T-helper 1 cell treated with Interleukin-12 subunit alpha and Interleukin-12 subunit beta and Interleukin-4 antibody, amounts not matched to agents 30 μg/mL and 1 μg/mL, for 36 hours (primary cell): Measurements from ENCODE around the gene KDM4B.

ENCODE experiments used
- H3K27ac Mint-ChIP-seq: one replicate; pipeline ENCODE4 v1.8.0; 2021; ENCODE audit warnings: mild to moderate bottlenecking, mixed read lengths
- H3K27me3 Mint-ChIP-seq: one replicate; pipeline ENCODE4 v1.8.0; 2021; ENCODE audit warnings: low read depth, mixed read lengths
- H3K36me3 Mint-ChIP-seq: one replicate; pipeline ENCODE4 v1.8.0; 2021; ENCODE audit warnings: low read depth, mixed read lengths
- H3K4me1 Mint-ChIP-seq: one replicate; pipeline ENCODE4 v1.8.0; 2021; ENCODE audit warnings: low read depth, mixed read lengths
- H3K4me3 Mint-ChIP-seq: one replicate; pipeline ENCODE4 v1.8.0; 2021; ENCODE audit warnings: mild to moderate bottlenecking, moderate library complexity, mixed read lengths
- H3K9me3 Mint-ChIP-seq: one replicate; pipeline ENCODE4 v1.8.0; 2021; ENCODE audit warnings: mixed read lengths

KDM4B gene

GRCh38 chr19:5037936-5038335 is 69.0 kb downstream of the KDM4B start:
- Mint-ChIP-seq H3K27me3 (no peaks in the 10 kb centered on the region), H3K4me3 (no peak overlapping the region), H3K9me3 (no peaks in the 10 kb centered on the region), H3K4me1 (no peaks in the 10 kb centered on the region), H3K27ac (no peak overlapping the region), H3K36me3 (peaks cover 7% of the 10 kb centered on the region)

- no peak overlapping the region for H3K27ac Mint-ChIP-seq
- H3K27me3 Mint-ChIP-seq = no peaks in the 10 kb centered on the region
- no peaks in the 10 kb centered on the region for H3K9me3 Mint-ChIP-seq
- no peak overlapping the region for H3K4me3 Mint-ChIP-seq
- peaks cover 5% of the 10 kb centered on the region for H3K36me3 Mint-ChIP-seq
- H3K4me1 Mint-ChIP-seq = no peaks in the 10 kb centered on the region
These were observed 69.8 kb downstream of the KDM4B start for GRCh38 chr19:5038631-5039271.

GRCh38 chr19:5039642-5040543 is 71.0 kb downstream of the KDM4B start:
- H3K4me3 Mint-ChIP-seq = no peak overlapping the region
- H3K36me3 Mint-ChIP-seq = peaks cover 2% of the 10 kb centered on the region
- no peaks in the 10 kb centered on the region for H3K9me3 Mint-ChIP-seq
- no peak overlapping the region for H3K27ac Mint-ChIP-seq
- H3K27me3 Mint-ChIP-seq = no peaks in the 10 kb centered on the region
- no peaks in the 10 kb centered on the region for H3K4me1 Mint-ChIP-seq

- H3K9me3 Mint-ChIP-seq = no peaks in the 10 kb centered on the region
- H3K4me1 Mint-ChIP-seq = no peaks in the 10 kb centered on the region
- H3K36me3 Mint-ChIP-seq = no peaks in the 10 kb centered on the region
- no peaks in the 10 kb centered on the region for H3K27me3 Mint-ChIP-seq
- no peak overlapping the region for H3K4me3 Mint-ChIP-seq
- no peak overlapping the region for H3K27ac Mint-ChIP-seq
These were observed 71.7 kb downstream of the KDM4B start for GRCh38 chr19:5040544-5041167.

GRCh38 chr19:5041168-5041912 is 72.4 kb downstream of the KDM4B start:
- Mint-ChIP-seq H3K9me3 (no peaks in the 10 kb centered on the region), H3K4me1 (no peaks in the 10 kb centered on the region), H3K36me3 (no peaks in the 10 kb centered on the region), H3K4me3 (no peak overlapping the region), H3K27ac (no peak overlapping the region), H3K27me3 (no peaks in the 10 kb centered on the region)

- no peaks in the 10 kb centered on the region for H3K4me1 Mint-ChIP-seq
- no peaks in the 10 kb centered on the region for H3K27me3 Mint-ChIP-seq
- H3K9me3 Mint-ChIP-seq = no peaks in the 10 kb centered on the region
These were observed 72.9 kb downstream of the KDM4B start for GRCh38 chr19:5041913-5042187.

GRCh38 chr19:5042556-5042955 is 73.6 kb downstream of the KDM4B start:
- H3K27ac Mint-ChIP-seq = no peak overlapping the region
- no peaks in the 10 kb centered on the region for H3K27me3 Mint-ChIP-seq
- no peaks in the 10 kb centered on the region for H3K36me3 Mint-ChIP-seq
- H3K4me3 Mint-ChIP-seq = no peak overlapping the region
- no peaks in the 10 kb centered on the region for H3K4me1 Mint-ChIP-seq
- no peaks in the 10 kb centered on the region for H3K9me3 Mint-ChIP-seq

More at GRCh38 chr19:5041913-5042187, 72.9 kb downstream of the KDM4B start:
- no peaks in the 10 kb centered on the region for H3K36me3 Mint-ChIP-seq
- H3K27ac Mint-ChIP-seq = no peak overlapping the region
- H3K4me3 Mint-ChIP-seq = no peak overlapping the region

- H3K4me1 Mint-ChIP-seq = no peaks in the 10 kb centered on the region
- H3K27me3 Mint-ChIP-seq = no peaks in the 10 kb centered on the region
- no peak overlapping the region for H3K4me3 Mint-ChIP-seq
- H3K36me3 Mint-ChIP-seq = peaks cover 2% of the 10 kb centered on the region
- H3K27ac Mint-ChIP-seq = no peak overlapping the region
- H3K9me3 Mint-ChIP-seq = no peaks in the 10 kb centered on the region
These were observed 76.1 kb downstream of the KDM4B start for GRCh38 chr19:5045029-5045428.

GRCh38 chr19:5045956-5046338 is 77.0 kb downstream of the KDM4B start:
- Mint-ChIP-seq H3K27me3 (no peaks in the 10 kb centered on the region), H3K27ac (no peak overlapping the region), H3K36me3 (peaks cover 3% of the 10 kb centered on the region), H3K4me1 (no peaks in the 10 kb centered on the region), H3K9me3 (no peaks in the 10 kb centered on the region), H3K4me3 (no peak overlapping the region)

GRCh38 chr19:5046339-5047039 is 77.6 kb downstream of the KDM4B start:
- H3K4me1 Mint-ChIP-seq = no peaks in the 10 kb centered on the region
- H3K4me3 Mint-ChIP-seq = no peak overlapping the region
- H3K36me3 Mint-ChIP-seq = peaks cover 3% of the 10 kb centered on the region
- no peaks in the 10 kb centered on the region for H3K27me3 Mint-ChIP-seq
- no peaks in the 10 kb centered on the region for H3K9me3 Mint-ChIP-seq
- no peak overlapping the region for H3K27ac Mint-ChIP-seq

- no peak overlapping the region for H3K27ac Mint-ChIP-seq
- H3K27me3 Mint-ChIP-seq = no peaks in the 10 kb centered on the region
- H3K36me3 Mint-ChIP-seq = peaks cover 3% of the 10 kb centered on the region
- H3K4me3 Mint-ChIP-seq = no peak overlapping the region
- no peaks in the 10 kb centered on the region for H3K9me3 Mint-ChIP-seq
- no peaks in the 10 kb centered on the region for H3K4me1 Mint-ChIP-seq
These were observed 78.5 kb downstream of the KDM4B start for GRCh38 chr19:5047251-5047935.

- H3K9me3 Mint-ChIP-seq = no peaks in the 10 kb centered on the region
- H3K4me3 Mint-ChIP-seq = no peak overlapping the region
- H3K27me3 Mint-ChIP-seq = no peaks in the 10 kb centered on the region
- no peaks in the 10 kb centered on the region for H3K4me1 Mint-ChIP-seq
- peaks cover 3% of the 10 kb centered on the region for H3K36me3 Mint-ChIP-seq
- H3K27ac Mint-ChIP-seq = no peak overlapping the region
These were observed 79.3 kb downstream of the KDM4B start for GRCh38 chr19:5048091-5048726.

- H3K36me3 Mint-ChIP-seq = peaks cover 3% of the 10 kb centered on the region
- H3K9me3 Mint-ChIP-seq = no peaks in the 10 kb centered on the region
- H3K27me3 Mint-ChIP-seq = no peaks in the 10 kb centered on the region
- H3K4me3 Mint-ChIP-seq = no peak overlapping the region
- no peaks in the 10 kb centered on the region for H3K4me1 Mint-ChIP-seq
- H3K27ac Mint-ChIP-seq = no peak overlapping the region
These were observed 80.0 kb downstream of the KDM4B start for GRCh38 chr19:5048727-5049553.
